MM.1S (cell line): Measurements from ENCODE around the gene ZNF592.

Source experiments
- DNase-seq: peaks from one replicate; pipeline ENCODE4 v3.0.0-alpha.2; 2015
- H2AFZ ChIP-seq: fragments of 300-600 bp; sonication (generic); 2 replicates; pipeline ENCODE4 v1.6.0; 2016; ENCODE audit warnings: antibody characterized with exemption, low read length
- H3F3A ChIP-seq: fragments of 300-600 bp; sonication (generic); 2 replicates; pipeline ENCODE4 v1.6.1; 2016; ENCODE audit warnings: mild to moderate bottlenecking, antibody characterized with exemption, low read length, moderate library complexity, mixed read lengths; ENCODE audit not compliant: insufficient read depth
- H3K27ac ChIP-seq: fragments of 300-600 bp; sonication (generic); 2 replicates; pipeline ENCODE4 v1.5.1; 2016; ENCODE audit warnings: mild to moderate bottlenecking, low read length
- H3K27me3 ChIP-seq: fragments of 300-600 bp; sonication (generic); replicated peaks from 2 replicates; pipeline ENCODE4 v1.6.0; 2016; ENCODE audit warnings: low read length; ENCODE audit not compliant: insufficient read depth
- H3K36me3 ChIP-seq: fragments of 300-600 bp; sonication (generic); replicated peaks from 2 replicates; pipeline ENCODE4 v1.6.1; 2016; ENCODE audit warnings: mild to moderate bottlenecking, low read length, mixed read lengths; ENCODE audit not compliant: insufficient read depth
- H3K4me1 ChIP-seq: fragments of 300-600 bp; sonication (generic); 2 replicates; pipeline ENCODE4 v1.6.1; 2016; ENCODE audit warnings: low read length, mixed read lengths
- H3K4me2 ChIP-seq: fragments of 300-600 bp; sonication (generic); 2 replicates; pipeline ENCODE4 v1.6.0; 2016; ENCODE audit warnings: low read depth, low read length
- H3K4me3 ChIP-seq: fragments of 300-600 bp; sonication (generic); 2 replicates; pipeline ENCODE4 v1.5.1; 2016; ENCODE audit warnings: low read length, mixed read lengths
- H3K79me2 ChIP-seq: fragments of 300-600 bp; sonication (generic); 2 replicates; pipeline ENCODE4 v1.6.1; 2016; ENCODE audit warnings: mixed run types, low read length, mixed read lengths
- H3K9ac ChIP-seq: fragments of 300-600 bp; sonication (generic); 2 replicates; pipeline ENCODE4 v1.6.1; 2016; ENCODE audit warnings: low read length, mixed read lengths
- H3K9me2 ChIP-seq: fragments of 300-600 bp; sonication (generic); replicated peaks from 2 replicates; pipeline ENCODE4 v1.6.1; 2016; ENCODE audit warnings: mild to moderate bottlenecking, low read length, mixed read lengths; ENCODE audit not compliant: insufficient read depth
- H3K9me3 ChIP-seq: fragments of 300-600 bp; sonication (generic); replicated peaks from 2 replicates; pipeline ENCODE4 v1.6.1; 2016; ENCODE audit warnings: mild to moderate bottlenecking, low read length, mixed read lengths; ENCODE audit not compliant: insufficient read depth
- H4K20me1 ChIP-seq: fragments of 300-600 bp; sonication (generic); 2 replicates; pipeline ENCODE4 v1.6.1; 2016; ENCODE audit warnings: mild to moderate bottlenecking, low read length, moderate library complexity, mixed read lengths; ENCODE audit not compliant: insufficient read depth
- EZH2 ChIP-seq: fragments of 300-600 bp; sonication (generic); optimal IDR thresholded peaks from 2 replicates; pipeline ENCODE3; 2017; ENCODE audit warnings: low read depth, mild to moderate bottlenecking, antibody characterized with exemption, low read length, mixed read lengths
- EZH2phosphoT487 ChIP-seq: fragments of 300-600 bp; sonication (generic); IDR thresholded peaks from 2 replicates; pipeline ENCODE4 v1.6.1; 2018; ENCODE audit warnings: antibody characterized with exemption, low read length
- TF ChIP-seq, protein P1 (sequence below): fragments of 300-600 bp; sonication (generic); IDR thresholded peaks from 2 replicates; pipeline ENCODE4 v1.5.1; 2016; ENCODE audit warnings: antibody characterized with exemption, low read length, mixed read lengths

The ZNF592 gene

DNA sequence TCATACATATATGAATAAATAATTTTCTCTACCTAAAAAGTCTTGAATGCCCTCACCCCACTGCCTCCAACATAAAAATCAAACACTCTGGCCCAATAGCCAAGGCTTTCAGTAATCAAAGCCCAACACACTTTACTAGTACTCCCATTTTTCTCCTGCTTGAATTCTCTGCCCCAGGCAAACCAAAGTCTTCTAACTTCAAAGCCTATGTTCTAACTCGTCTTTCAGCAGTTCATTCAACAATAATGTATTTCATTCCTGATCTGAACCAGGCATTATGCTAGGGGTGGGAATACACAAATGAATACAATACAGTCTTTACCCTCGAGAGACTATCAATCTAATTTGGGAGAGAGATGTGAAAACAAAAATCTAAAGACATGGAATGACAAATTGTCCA, 11.4 kb upstream of the ZNF592 start:
- Histone ChIP-seq H3K79me2 (no peaks in the 10 kb centered on the region), H3K9me2 (no peaks in the 10 kb centered on the region), H3K9ac (no peak overlapping the region), H4K20me1 (no peaks in the 10 kb centered on the region), H3K36me3 (no peaks in the 10 kb centered on the region), H3F3A (peaks cover 49% of the 10 kb centered on the region), H3K27ac (peak overlapping the region; percentile 94; the same call in 1 of the 2 replicates), H3K9me3 (no peaks in the 10 kb centered on the region), H2AFZ (no peak overlapping the region), H3K4me3 (no peak overlapping the region), H3K27me3 (no peaks in the 10 kb centered on the region), H3K4me2 (no peak overlapping the region), H3K4me1 (peaks cover 47% of the 10 kb centered on the region)
- no peak for DNase-seq
- TF ChIP-seq EZH2 (no peak), EZH2phosphoT487 (no peak)
- TF ChIP-seq, protein P1, sequence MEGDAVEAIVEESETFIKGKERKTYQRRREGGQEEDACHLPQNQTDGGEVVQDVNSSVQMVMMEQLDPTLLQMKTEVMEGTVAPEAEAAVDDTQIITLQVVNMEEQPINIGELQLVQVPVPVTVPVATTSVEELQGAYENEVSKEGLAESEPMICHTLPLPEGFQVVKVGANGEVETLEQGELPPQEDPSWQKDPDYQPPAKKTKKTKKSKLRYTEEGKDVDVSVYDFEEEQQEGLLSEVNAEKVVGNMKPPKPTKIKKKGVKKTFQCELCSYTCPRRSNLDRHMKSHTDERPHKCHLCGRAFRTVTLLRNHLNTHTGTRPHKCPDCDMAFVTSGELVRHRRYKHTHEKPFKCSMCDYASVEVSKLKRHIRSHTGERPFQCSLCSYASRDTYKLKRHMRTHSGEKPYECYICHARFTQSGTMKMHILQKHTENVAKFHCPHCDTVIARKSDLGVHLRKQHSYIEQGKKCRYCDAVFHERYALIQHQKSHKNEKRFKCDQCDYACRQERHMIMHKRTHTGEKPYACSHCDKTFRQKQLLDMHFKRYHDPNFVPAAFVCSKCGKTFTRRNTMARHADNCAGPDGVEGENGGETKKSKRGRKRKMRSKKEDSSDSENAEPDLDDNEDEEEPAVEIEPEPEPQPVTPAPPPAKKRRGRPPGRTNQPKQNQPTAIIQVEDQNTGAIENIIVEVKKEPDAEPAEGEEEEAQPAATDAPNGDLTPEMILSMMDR, result no peak

DNA sequence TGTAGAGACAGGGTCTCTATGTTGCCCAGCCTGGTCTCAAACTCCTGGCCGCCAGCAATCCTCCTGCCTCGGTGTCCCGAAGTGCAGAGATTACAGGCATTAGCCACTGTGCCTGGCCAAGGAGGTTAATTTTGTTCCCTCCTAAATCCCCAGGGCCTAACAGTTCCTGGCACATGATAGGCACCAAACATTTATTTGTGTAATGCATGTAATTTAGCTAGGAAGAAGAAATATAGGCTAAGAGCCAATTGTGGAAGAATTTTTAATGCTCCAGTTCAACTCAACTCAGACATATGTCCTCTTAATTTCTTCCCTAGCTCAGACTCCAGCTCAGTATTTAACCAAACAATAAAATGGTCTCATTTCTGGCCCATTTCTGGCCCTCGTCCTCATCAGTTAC, 7.7 kb upstream of the ZNF592 start:
- H3K9me2 ChIP-seq, result no peaks in the 10 kb centered on the region
- H3K4me3 ChIP-seq, result no peak overlapping the region
- peak overlapping the region; percentile 62; the same call in 1 of the 2 replicates for H3K27ac ChIP-seq
- TF ChIP-seq, protein P1, result no peak
- TF ChIP-seq EZH2, result no peak
- TF ChIP-seq EZH2phosphoT487, result no peak
- peaks cover 24% of the 10 kb centered on the region for H3K4me1 ChIP-seq
- no peak overlapping the region for H3K9ac ChIP-seq
- no peaks in the 10 kb centered on the region for H4K20me1 ChIP-seq
- H3K79me2 ChIP-seq, result no peaks in the 10 kb centered on the region
- H3K4me2 ChIP-seq, result peak overlapping the region; percentile 39; the same call in 1 of the 2 replicates
- no peak for DNase-seq
- peak overlapping the region; percentile 53 for H2AFZ ChIP-seq
- H3K36me3 ChIP-seq, result no peaks in the 10 kb centered on the region
- no peaks in the 10 kb centered on the region for H3K9me3 ChIP-seq
- H3K27me3 ChIP-seq, result no peaks in the 10 kb centered on the region
- peaks cover 28% of the 10 kb centered on the region for H3F3A ChIP-seq

DNA sequence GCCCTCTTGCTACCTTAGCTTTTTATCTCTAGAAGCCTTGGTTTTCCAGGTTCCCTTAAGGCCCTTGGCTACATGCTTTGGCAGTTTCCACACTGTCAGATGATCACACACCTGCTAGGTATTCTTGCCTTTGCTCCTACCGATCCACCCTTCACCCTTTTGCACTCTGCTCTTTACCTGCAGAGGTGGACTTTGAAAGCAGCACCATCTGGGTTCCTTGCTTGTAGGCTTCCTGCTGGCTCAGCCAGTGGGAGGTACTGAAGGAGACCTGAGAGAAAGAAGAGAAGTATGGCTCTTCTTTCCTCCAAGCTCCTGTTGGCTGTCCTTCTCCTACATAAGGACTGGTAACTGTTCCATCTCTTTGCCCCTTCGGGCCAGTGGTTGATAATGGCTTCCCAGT, 7.3 kb upstream of the ZNF592 start:
- H3K9me3 ChIP-seq, result no peaks in the 10 kb centered on the region
- H3K4me1 ChIP-seq, result peaks cover 22% of the 10 kb centered on the region
- peaks cover 24% of the 10 kb centered on the region for H3F3A ChIP-seq
- no peaks in the 10 kb centered on the region for H4K20me1 ChIP-seq
- H3K36me3 ChIP-seq, result no peaks in the 10 kb centered on the region
- TF ChIP-seq, protein P1, result no peak
- TF ChIP-seq EZH2 (no peak), EZH2phosphoT487 (no peak)
- H3K27me3 ChIP-seq, result no peaks in the 10 kb centered on the region
- H3K79me2 ChIP-seq, result peaks cover 2% of the 10 kb centered on the region
- peak overlapping the region; percentile 39 for H3K4me2 ChIP-seq
- H2AFZ ChIP-seq, result peak overlapping the region; percentile 53
- no peaks in the 10 kb centered on the region for H3K9me2 ChIP-seq
- H3K27ac ChIP-seq, result peak overlapping the region; percentile 62; the same call in 1 of the 2 replicates
- no peak overlapping the region for H3K9ac ChIP-seq
- no peak overlapping the region for H3K4me3 ChIP-seq
- DNase-seq, result peak; percentile 51
